Placental pericyte (primary cell): ENCODE measurements around the gene SNF8. TPM values are rescaled to one million over a fixed set of nuclear protein-coding genes. Genes with fewer than 3 reads are reported as not detected.

ENCODE experiments used
- small RNA-seq: library from RNA; depleted of rRNA; stranded (forward); fragments of <200 nt; gene quantifications from one replicate; pipeline ENCODE3, GENCODE V24; 2012; ENCODE audit warnings: low replicate concordance
- total RNA-seq: library from RNA; depleted of rRNA; stranded (reverse); fragments of >200 nt; gene quantifications from 2 replicates; pipeline ENCODE4 v1.2.3, GENCODE V29; 2012

The SNF8 gene
- 101 and 107 TPM in 2 replicates for total RNA-seq

DNA sequence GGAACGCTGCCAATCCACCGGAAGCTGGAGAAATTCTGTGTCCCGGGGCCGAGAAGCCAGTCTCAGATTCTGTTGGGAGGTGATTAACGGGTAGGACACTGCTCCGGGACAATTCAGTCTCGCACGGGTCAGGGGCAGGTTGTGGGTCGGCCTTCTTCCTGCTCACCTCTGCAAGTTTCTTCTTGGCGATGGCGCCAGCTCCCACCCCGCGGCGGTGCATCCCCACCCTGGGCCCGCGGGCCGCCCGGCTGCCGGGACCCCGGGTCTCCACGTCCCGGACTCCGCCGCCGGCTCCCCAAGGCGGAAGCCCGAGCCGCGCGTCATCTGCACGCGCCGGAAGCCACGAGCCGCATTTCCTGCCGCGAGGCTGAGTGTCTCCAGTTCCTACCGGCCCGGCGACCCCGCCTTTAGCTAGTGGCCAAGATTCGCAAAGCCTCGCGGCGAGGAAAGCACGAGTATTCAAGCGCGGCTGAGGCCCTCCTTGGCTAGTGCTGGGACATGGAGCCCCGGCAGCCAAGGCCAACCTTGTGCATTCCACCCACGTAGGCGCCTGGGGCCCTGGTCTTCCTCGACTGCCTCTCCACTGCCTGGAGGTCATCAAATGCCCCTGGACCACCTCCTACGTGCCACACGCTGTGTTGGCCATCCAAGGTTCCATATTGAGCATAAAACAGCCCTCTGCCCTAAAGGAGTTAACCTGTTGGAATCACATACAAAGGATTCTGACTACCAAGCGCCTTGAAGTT is at the start of gene SNF8:
SNF8 (minus strand) TSS at position 328 of the 746 bp plus-strand sequence; CDS start at position 220, 108 bp downstream.

DNA sequence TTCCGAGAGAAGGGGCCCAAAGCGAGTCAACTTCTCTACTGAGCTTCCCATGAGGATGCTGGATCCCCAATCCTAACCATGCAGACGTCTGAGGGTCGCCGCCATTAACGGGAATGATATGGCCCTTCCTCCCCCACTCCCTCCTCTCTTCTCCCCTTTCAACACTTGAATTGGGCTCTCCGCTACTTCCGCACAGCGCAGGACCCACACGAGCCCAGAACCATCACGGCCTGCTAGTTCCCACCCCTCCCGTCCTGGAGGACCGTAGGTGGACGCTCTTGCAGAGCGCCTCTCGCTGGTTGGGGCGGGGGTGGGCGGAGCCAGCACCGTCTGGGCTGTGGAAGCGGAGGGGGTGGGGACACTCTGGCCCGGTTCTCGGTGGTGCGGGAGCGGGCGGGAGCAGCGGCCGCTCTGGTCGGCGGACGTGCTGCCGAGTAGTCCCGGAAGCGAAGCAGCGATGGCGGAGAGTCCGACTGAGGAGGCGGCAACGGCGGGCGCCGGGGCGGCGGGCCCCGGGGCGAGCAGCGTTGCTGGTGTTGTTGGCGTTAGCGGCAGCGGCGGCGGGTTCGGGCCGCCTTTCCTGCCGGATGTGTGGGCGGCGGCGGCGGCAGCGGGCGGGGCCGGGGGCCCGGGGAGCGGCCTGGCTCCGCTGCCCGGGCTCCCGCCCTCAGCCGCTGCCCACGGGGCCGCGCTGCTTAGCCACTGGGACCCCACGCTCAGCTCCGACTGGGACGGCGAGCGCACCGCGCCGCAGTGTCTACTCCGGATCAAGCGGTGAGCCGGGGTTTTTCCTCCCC is 36.4 kb downstream of the SNF8 start, which contains the start of gene UBE2Z:
UBE2Z (plus strand) TSS at position 361 of the 797 bp plus-strand sequence; CDS start at position 458, 97 bp downstream.

Small RNA genes lying within 50 kb of the gene (small RNA-seq; reads per million reads assigned to genes)
- gene AC068531.1 (not detected), gene RF00263 (not detected), gene RF01210 (not detected), gene RNU1-42P (1.2 reads per million, percentile 51 among the genes with 10 or more reads in this experiment)

Other genes with a start within 250 kb of the SNF8 start
- gene PRAC1, start 222.3 kb downstream of the SNF8 start, total RNA-seq = not detected in 2 replicates
- gene PRAC2, start 221.7 kb downstream of the SNF8 start, total RNA-seq = 0.66 TPM in 1 of 2 replicates, not detected in the other
- gene HOXB13, start 216.1 kb downstream of the SNF8 start, total RNA-seq = 1.6 and 1.8 TPM in 2 replicates
- under 0.01 and 0.44 TPM in 2 replicates for gene TTLL6, start 127.6 kb downstream of the SNF8 start, total RNA-seq
- gene CALCOCO2, start 113.8 kb downstream of the SNF8 start, total RNA-seq = 61.6 and 108 TPM in 2 replicates
- 24.5 and 101 TPM in 2 replicates for gene ATP5MC1, start 52.1 kb downstream of the SNF8 start, total RNA-seq
- 107 and 154 TPM in 2 replicates for gene UBE2Z, start 36.4 kb downstream of the SNF8 start, total RNA-seq
- gene GIP, start 23.8 kb upstream of the SNF8 start, total RNA-seq = not detected in 2 replicates
- 30.6 and 49.0 TPM in 2 replicates for gene IGF2BP1, start 52.5 kb upstream of the SNF8 start, total RNA-seq
- gene B4GALNT2, start 187.9 kb upstream of the SNF8 start, total RNA-seq = 0.66 and 2.4 TPM in 2 replicates